Esophagus mucosa (tissue), 1 donor: ENCODE data around the gene PPFIA1. TPM values are rescaled to one million over a fixed set of nuclear protein-coding genes. Genes with fewer than 3 reads are reported as not detected.

ENCODE experiments used
- ATAC-seq: fragments of 200-7000 bp; cut with Tn5 transposase; one replicate; pipeline ENCODE4 v1.9.1; 2020
- total RNA-seq: library from RNA; stranded (reverse); gene quantifications from one replicate; pipeline ENCODE4 v1.2.4, GENCODE V29; 2023
- donor health status: DM: yes; HTN: yes; CAD: no.

Gene PPFIA1
- total RNA-seq, 1 donor from 2014 or later, result 25.1 TPM

- ATAC-seq, result no peak
Observed at GRCh38 chr11:70298243-70298915, 27.9 kb downstream of the PPFIA1 start.

GRCh38 chr11:70299636-70300035 is 29.1 kb downstream of the PPFIA1 start:
- ATAC-seq, result no peak

GRCh38 chr11:70301191-70301590 is 30.7 kb downstream of the PPFIA1 start:
- no peak for ATAC-seq

- no peak for ATAC-seq
Observed at GRCh38 chr11:70301721-70302418, 31.4 kb downstream of the PPFIA1 start.

GRCh38 chr11:70302419-70302752 is 31.9 kb downstream of the PPFIA1 start:
- ATAC-seq, result no peak

GRCh38 chr11:70303070-70303469 is 32.6 kb downstream of the PPFIA1 start:
- ATAC-seq, result no peak

GRCh38 chr11:70304208-70304603 is 33.7 kb downstream of the PPFIA1 start:
- ATAC-seq, result no peak

GRCh38 chr11:70305501-70305900 is 35.0 kb downstream of the PPFIA1 start:
- ATAC-seq, result no peak

GRCh38 chr11:70306586-70307033 is 36.1 kb downstream of the PPFIA1 start:
- ATAC-seq, result no peak

GRCh38 chr11:70307176-70307575 is 36.7 kb downstream of the PPFIA1 start:
- ATAC-seq, result no peak

- ATAC-seq, result no peak
Observed at GRCh38 chr11:70311616-70312015, 41.1 kb downstream of the PPFIA1 start.

- ATAC-seq, result no peak
Observed at GRCh38 chr11:70312401-70313357, 42.2 kb downstream of the PPFIA1 start.

GRCh38 chr11:70313945-70314344 is 43.5 kb downstream of the PPFIA1 start:
- ATAC-seq, result peak; percentile 25

GRCh38 chr11:70314730-70315129 is 44.2 kb downstream of the PPFIA1 start:
- ATAC-seq, result no peak

- no peak for ATAC-seq
Observed at GRCh38 chr11:70315716-70316115, 45.2 kb downstream of the PPFIA1 start.

GRCh38 chr11:70317581-70318305 is 47.3 kb downstream of the PPFIA1 start:
- ATAC-seq, result no peak

- ATAC-seq, result no peak
Observed at GRCh38 chr11:70319396-70320076, 49.0 kb downstream of the PPFIA1 start.

GRCh38 chr11:70322666-70323065 is 52.2 kb downstream of the PPFIA1 start:
- ATAC-seq, result no peak

GRCh38 chr11:70323806-70324205 is 53.3 kb downstream of the PPFIA1 start:
- peak; percentile 15 for ATAC-seq

GRCh38 chr11:70324376-70325115 is 54.1 kb downstream of the PPFIA1 start:
- ATAC-seq, result no peak

- ATAC-seq, result no peak
Observed at GRCh38 chr11:70325824-70326223, 55.3 kb downstream of the PPFIA1 start.
